Measurements from ENCODE around the gene FAM174B.

Gene FAM174B

DNA sequence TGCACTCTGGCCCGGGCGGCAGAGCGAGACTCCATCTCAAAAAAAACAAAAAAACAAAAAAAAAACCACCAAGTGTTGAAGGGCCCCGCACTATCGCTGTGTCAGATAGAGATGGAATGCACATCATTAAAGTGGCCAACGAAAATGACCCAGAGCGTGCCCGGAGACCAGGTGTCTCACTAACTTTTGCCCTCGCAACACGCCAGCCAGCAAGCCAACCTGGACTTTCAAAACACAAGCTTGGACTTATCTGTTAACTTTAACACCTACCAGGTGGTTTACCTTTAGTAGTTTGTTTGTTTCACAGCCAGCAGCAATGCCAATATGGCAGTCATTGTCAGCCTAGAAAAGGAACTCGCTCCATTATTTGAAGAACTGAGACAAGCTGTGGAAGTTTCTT is 28.6 kb downstream of the FAM174B start:
- TF ChIP-seq, protein P1, sequence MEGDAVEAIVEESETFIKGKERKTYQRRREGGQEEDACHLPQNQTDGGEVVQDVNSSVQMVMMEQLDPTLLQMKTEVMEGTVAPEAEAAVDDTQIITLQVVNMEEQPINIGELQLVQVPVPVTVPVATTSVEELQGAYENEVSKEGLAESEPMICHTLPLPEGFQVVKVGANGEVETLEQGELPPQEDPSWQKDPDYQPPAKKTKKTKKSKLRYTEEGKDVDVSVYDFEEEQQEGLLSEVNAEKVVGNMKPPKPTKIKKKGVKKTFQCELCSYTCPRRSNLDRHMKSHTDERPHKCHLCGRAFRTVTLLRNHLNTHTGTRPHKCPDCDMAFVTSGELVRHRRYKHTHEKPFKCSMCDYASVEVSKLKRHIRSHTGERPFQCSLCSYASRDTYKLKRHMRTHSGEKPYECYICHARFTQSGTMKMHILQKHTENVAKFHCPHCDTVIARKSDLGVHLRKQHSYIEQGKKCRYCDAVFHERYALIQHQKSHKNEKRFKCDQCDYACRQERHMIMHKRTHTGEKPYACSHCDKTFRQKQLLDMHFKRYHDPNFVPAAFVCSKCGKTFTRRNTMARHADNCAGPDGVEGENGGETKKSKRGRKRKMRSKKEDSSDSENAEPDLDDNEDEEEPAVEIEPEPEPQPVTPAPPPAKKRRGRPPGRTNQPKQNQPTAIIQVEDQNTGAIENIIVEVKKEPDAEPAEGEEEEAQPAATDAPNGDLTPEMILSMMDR (IDR thresholded peaks at IDR 0.05; ENCODE audit: low read depth, low read length) = no peak

DNA sequence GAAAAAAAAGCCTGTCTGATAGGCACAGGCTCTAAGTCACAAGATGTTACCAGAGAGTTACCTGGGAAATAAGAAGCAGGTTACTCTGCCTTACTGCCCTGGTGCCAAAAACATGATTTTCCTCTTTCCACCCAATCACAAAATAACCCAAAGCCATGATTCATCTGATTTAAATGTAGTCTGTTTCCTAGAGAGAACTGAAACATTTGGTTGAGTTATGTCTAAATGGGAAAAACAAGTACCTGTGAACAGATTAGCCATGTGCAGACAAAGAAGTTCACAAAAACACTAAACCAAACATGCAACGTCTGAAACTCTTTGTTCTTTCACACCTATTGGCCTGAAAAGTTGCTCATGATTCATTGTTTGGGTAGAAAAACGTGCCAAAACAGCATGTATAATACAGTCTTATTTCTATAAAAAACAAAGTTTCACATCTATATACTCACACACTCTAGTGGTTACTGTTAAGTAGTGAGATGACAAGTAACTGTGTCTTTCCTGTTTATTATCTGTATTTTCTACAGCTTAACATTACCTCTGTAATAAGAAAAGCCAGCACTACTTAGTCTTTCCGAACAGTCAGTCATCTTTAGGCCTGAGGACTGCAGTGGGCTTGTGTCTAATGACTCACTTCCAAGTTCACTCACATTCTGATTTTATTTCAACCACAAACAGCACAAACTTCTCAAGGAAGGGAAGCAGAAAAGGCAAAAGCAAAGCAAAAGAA is 30.2 kb downstream of the FAM174B start:
- no peak overlapping the region for H3K4me3 ChIP-seq (ENCODE audit: low read depth, low read length)
- TF ChIP-seq, protein P1 (IDR thresholded peaks at IDR 0.05; ENCODE audit: low read depth, low read length) = no peak

More for the DNA sequence above, 28.6 kb downstream of the FAM174B start:
- no peak overlapping the region for H3K4me3 ChIP-seq (ENCODE audit: low read depth, low read length)

DNA sequence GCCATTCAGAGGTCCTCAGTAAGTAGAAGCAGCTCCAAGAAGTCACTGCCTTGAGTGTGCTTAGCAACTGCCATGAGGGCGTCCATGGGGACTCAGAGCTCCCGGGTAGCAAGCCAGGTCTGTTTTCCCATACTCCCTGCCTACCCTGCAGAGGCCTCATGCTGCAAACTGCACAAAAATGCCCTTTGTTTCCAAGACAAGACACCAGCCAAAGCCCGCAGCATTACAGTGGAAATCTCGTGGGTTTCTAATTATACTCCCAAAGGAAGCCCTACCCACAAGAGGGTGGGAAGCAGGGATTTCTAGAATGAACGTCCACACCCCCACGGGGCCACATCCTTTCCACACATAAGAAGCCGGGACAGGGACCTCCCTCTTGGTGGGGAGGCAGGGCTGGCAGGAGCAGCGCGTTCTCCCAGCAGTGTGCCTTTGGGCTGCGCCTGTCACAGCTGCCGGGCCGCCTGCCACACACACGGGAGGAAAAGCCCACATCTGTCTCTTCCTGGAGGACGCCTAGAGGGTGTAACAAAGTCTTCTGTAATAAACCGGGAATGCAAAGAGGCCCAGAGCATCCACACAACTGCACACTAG is 31.1 kb downstream of the FAM174B start:
- no peak overlapping the region for H3K4me3 ChIP-seq (ENCODE audit: low read depth, low read length)
- TF ChIP-seq, protein P1 (IDR thresholded peaks at IDR 0.05; ENCODE audit: low read depth, low read length) = no peak

DNA sequence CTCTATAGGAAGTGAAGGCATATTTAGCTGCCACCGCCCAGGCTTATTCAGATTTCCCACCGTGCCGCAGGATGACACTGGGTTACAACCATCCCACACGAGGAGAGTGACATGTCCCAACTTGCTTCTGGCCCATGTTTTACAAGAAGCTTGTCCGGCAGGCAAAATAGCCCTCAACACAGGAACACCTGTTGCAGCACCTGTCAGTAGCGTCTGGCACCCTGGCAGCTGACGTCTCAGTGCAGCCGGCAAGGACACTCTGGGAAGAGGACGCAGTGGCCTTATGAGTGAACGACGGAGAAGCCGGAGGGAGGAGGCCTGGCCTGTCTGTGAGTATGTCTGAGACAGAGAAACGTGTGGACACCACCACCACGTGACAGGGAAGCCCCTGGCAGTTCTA is 32.1 kb downstream of the FAM174B start:
- TF ChIP-seq, protein P1 (IDR thresholded peaks at IDR 0.05; ENCODE audit: low read depth, low read length) = no peak
- H3K4me3 ChIP-seq (ENCODE audit: low read depth, low read length) = no peak overlapping the region

DNA sequence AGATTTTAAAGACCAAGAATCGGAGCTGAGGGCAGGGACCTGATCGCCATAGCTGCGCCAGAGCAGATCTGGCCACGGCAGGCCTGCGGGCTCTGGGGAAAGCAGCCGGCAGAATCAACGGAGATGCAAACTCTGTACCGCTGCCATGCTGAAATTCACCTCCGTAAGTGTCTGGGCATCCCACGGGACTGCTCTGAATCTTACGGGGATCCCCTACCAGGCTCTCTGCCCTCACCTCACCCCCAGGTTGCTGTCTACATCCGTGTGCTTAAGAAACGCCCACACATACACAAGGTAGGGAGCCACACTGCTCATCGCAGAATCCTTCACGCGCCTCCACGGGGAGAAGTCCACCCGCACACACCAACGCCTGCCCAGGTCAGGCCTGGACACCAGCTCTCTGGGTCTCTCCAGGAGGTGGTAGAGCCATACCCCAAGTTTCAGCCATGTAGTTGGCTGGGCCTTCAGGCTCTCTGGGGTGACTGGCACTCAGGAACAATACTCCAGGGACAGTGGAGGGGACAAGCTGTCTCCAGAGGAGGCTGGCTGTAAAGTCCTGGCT is 33.5 kb downstream of the FAM174B start:
- TF ChIP-seq, protein P1 (IDR thresholded peaks at IDR 0.05; ENCODE audit: low read depth, low read length) = no peak
- no peak overlapping the region for H3K4me3 ChIP-seq (ENCODE audit: low read depth, low read length)

DNA sequence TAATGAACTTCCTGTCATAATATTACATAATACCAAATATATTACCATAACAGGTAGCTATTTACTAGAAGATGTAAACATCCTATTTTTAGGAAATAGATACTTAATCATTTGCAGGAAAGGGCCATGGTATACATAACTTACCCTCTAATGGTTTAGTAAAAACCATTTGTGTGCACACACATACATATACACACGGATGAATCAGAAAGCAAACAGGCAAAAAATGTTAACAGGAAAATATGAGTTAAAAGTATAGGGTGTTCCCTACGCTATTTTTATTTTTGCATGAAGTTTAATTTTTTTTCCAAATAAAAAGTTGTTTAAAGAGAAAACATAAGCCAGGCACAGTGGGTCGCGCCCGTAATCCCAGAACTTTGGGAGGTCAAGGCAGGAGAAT is 34.6 kb downstream of the FAM174B start:
- no peak overlapping the region for H3K4me3 ChIP-seq (ENCODE audit: low read depth, low read length)
- TF ChIP-seq, protein P1 (IDR thresholded peaks at IDR 0.05; ENCODE audit: low read depth, low read length) = no peak
